Tibial artery (tissue), 4 donors: ENCODE data around the gene MTG1.

ENCODE experiments used
- DNase-seq, 2 donors: peaks; one replicate each; pipeline ENCODE4 v3.0.0-alpha.2; 2019
- H3K27ac ChIP-seq, 2 donors: fragments of 200-600 bp; sonication (generic) in 1 of 2; 1 replicate in 1 of 2; 2 replicates in 1 of 2; pipeline ENCODE4 v1.5.1; 2018 to 2019; ENCODE audit warnings: mild to moderate bottlenecking in 1 of 2
- H3K27me3 ChIP-seq, 2 donors: fragments of 200-600 bp; sonication (generic) in 1 of 2; one replicate each; pipeline versions ENCODE4 v1.5.1 to v1.6.0; 2016 to 2019
- H3K36me3 ChIP-seq, 3 donors: fragments of 200-600 bp; sonication (generic) in 2 of 3; one replicate each; pipeline ENCODE4 v1.5.1; 2016 to 2019; ENCODE audit warnings: mild to moderate bottlenecking in 2 of 3
- H3K4me1 ChIP-seq, 4 donors: fragments of 200-600 bp; sonication (generic) in 2 of 4; 1 replicate in 3 of 4; 2 replicates in 1 of 4; pipeline ENCODE4 v1.5.1; 2016 to 2019
- H3K4me3 ChIP-seq, 2 donors: fragments of 200-600 bp; sonication (generic) in 1 of 2; 1 replicate in 1 of 2; 2 replicates in 1 of 2; pipeline ENCODE4 v1.5.1; 2018 to 2019; ENCODE audit warnings: mild to moderate bottlenecking in 2 of 2
- H3K9me3 ChIP-seq, 3 donors: fragments of 200-600 bp; sonication (generic) in 1 of 3; one replicate each; pipeline ENCODE4 v1.5.1; 2016 to 2019
- CTCF ChIP-seq, 2 experiments: fragments of 200-600 bp in 1 of 2; fragments of 450-650 bp in 1 of 2; IDR thresholded peaks; one replicate each; pipeline ENCODE4 v1.5.1; 2017 to 2019; ENCODE audit warnings: antibody characterized with exemption in 2 of 2, mild to moderate bottlenecking in 1 of 2, moderate library complexity in 1 of 2
- intact Hi-C: fragments of 100-400 bp; cut with DNase I; formaldehyde crosslinking; loops from one replicate; pipeline ENCODE4 v1.15.0; 2023; ENCODE audit warnings: low total_unique reads

Gene MTG1

GRCh38 chr10:133357285-133358161, 36.4 kb upstream of the MTG1 start, which contains the start of gene FUOM:
TSS of gene FUOM (minus strand) at chr10:133358019. CDS start at chr10:133358007, 12 bp downstream.
- Histone ChIP-seq H3K36me3 (peaks cover 0 to 15% (median 14%) of the 10 kb centered on the region in 3 donors), H3K4me1 (peaks cover 0 to 26% (median 16%) of the 10 kb centered on the region in 4 donors), H3K27ac (peak within 1 kb of the TSS; percentile 58 to 60), H3K4me3 (peak within 1 kb of the TSS; percentile 56 to 74), H3K9me3 (no peaks in the 10 kb centered on the region), H3K27me3 (peaks cover 0 to 5% of the 10 kb centered on the region in 2 donors)
- intact Hi-C loops, result no loop called here
- DNase-seq, result no peak
- no peak for TF ChIP-seq CTCF (IDR thresholded peaks at IDR 0.05)

- Histone ChIP-seq H3K9me3 (no peaks in the 10 kb centered on the region), H3K36me3 (peaks cover 0 to 23% (median 22%) of the 10 kb centered on the region in 3 donors), H3K4me3 (peak overlapping the region; percentile 56 to 74), H3K27me3 (peaks cover 0 to 5% of the 10 kb centered on the region in 2 donors), H3K27ac (no peak overlapping the region), H3K4me1 (peaks cover 0 to 26% (median 16%) of the 10 kb centered on the region in 4 donors)
- intact Hi-C loops, result no loop called here
- DNase-seq, result no peak
- TF ChIP-seq CTCF (IDR thresholded peaks at IDR 0.05), result no peak
Measured at GRCh38 chr10:133358162-133358924, 35.6 kb upstream of the MTG1 start.

GRCh38 chr10:133358925-133359310, 35.0 kb upstream of the MTG1 start:
- Histone ChIP-seq H3K4me1 (peaks cover 0 to 26% (median 16%) of the 10 kb centered on the region in 4 donors), H3K27ac (no peak overlapping the region), H3K36me3 (peaks cover 0 to 28% (median 26%) of the 10 kb centered on the region in 3 donors), H3K4me3 (no peak overlapping the region), H3K27me3 (peaks cover 0 to 5% of the 10 kb centered on the region in 2 donors), H3K9me3 (no peaks in the 10 kb centered on the region)
- no peak for TF ChIP-seq CTCF (IDR thresholded peaks at IDR 0.05)
- intact Hi-C loops, result no loop called here
- no peak for DNase-seq

GRCh38 chr10:133359554-133359971, 34.4 kb upstream of the MTG1 start:
- intact Hi-C loops, result no loop called here
- peaks cover 0 to 26% (median 16%) of the 10 kb centered on the region in 4 donors for H3K4me1 ChIP-seq
- no peak for TF ChIP-seq CTCF (IDR thresholded peaks at IDR 0.05)
- H3K4me3 ChIP-seq, result no peak overlapping the region
- no peaks in the 10 kb centered on the region for H3K9me3 ChIP-seq
- H3K36me3 ChIP-seq, result peaks cover 6 to 34% (median 33%) of the 10 kb centered on the region in 3 donors
- H3K27me3 ChIP-seq, result peaks cover 0 to 5% of the 10 kb centered on the region in 2 donors
- no peak for DNase-seq
- no peak overlapping the region for H3K27ac ChIP-seq

- intact Hi-C loops, result no loop called here
- peaks cover 12 to 39% (median 37%) of the 10 kb centered on the region in 3 donors for H3K36me3 ChIP-seq
- H3K27ac ChIP-seq, result no peak overlapping the region
- no peaks in the 10 kb centered on the region for H3K9me3 ChIP-seq
- H3K27me3 ChIP-seq, result peaks cover 0 to 3% of the 10 kb centered on the region in 2 donors
- DNase-seq, result no peak
- no peak overlapping the region for H3K4me3 ChIP-seq
- no peak for TF ChIP-seq CTCF (IDR thresholded peaks at IDR 0.05)
- peaks cover 0 to 24% (median 16%) of the 10 kb centered on the region in 4 donors for H3K4me1 ChIP-seq
Measured at GRCh38 chr10:133359972-133360610, 33.9 kb upstream of the MTG1 start.
